Measurements from ENCODE around the gene SGPL1. TPM values are rescaled to one million over a fixed set of nuclear protein-coding genes. Genes with fewer than 3 reads are reported as not detected.

The SGPL1 gene
- total and polyA plus RNA-seq, 2 of the 8 experiments (the other 6 are each of a cell fraction or from before 2014, with no cell fraction given): 20.5 to 51.6 TPM

DNA sequence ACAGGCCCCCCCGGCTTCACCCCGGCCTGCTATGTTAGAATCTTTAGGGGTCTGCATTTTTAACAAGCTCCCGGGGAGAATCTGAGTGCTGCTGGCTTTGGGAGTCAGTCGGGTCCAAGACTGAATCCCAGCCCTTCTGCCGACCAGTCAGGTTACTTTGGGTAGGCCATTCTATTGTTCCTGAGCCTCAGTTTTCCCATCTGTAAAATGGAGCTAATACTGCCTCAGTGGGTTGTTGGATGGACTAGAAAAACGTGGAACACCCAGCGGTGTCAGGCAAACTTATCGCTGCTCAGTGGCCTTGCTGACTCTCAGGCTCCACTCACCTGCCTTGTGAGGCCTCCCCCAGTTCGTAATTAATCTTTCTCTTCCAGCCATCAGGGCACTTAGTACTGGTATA lies 42.3 kb upstream of the SGPL1 start:
- Histone ChIP-seq H4K91ac (replicated peaks; ENCODE audit: insufficient read length, low read length) (no peak overlapping the region), H4K20me1 (replicated peaks in 1 of 2; ENCODE audit: control insufficient read depth in 1 of 2, insufficient read depth in 2 of 2, low read length in 2 of 2) (no peaks in the 10 kb centered on the region), H4K8ac (ENCODE audit: extremely low read depth, insufficient read depth, low read length) (no peak overlapping the region), H3K14ac (ENCODE audit: insufficient read length) (no peak overlapping the region), H3K18ac (ENCODE audit: extremely low read depth, low read length) (no peak overlapping the region), H3K27me3 (replicated peaks in 1 of 4; ENCODE audit: control insufficient read depth in 3 of 4, extremely low read depth in 1 of 4, insufficient read depth in 3 of 4, low read length in 3 of 4) (no peaks in the 10 kb centered on the region), H3K4me3 (ENCODE audit: extremely low read depth in 1 of 4, insufficient read depth in 2 of 4, low read depth in 3 of 4, low read length in 4 of 4) (no peak overlapping the region), H4K5ac (ENCODE audit: insufficient read length, low read depth, low read length) (no peak overlapping the region), H2AFZ (ENCODE audit: low read length) (no peak overlapping the region), H3K23ac (ENCODE audit: insufficient read length) (no peak overlapping the region), H3K9me3 (ENCODE audit: insufficient read depth in 2 of 2, low read depth in 1 of 2, low read length in 1 of 2) (no peaks in the 10 kb centered on the region), H3K4me1 (replicated peaks in 1 of 4; ENCODE audit: control insufficient read depth in 3 of 4, insufficient read depth in 4 of 4, low read length in 3 of 4) (peaks cover 0 to 1% (median 0%) of the 10 kb centered on the region in 4 experiments; a peak in 2 of 7 replicates), H3K36me3 (ENCODE audit: control insufficient read depth in 2 of 4, insufficient read depth in 4 of 4, low read length in 3 of 4) (no peaks in the 10 kb centered on the region), H2BK120ac (replicated peaks; ENCODE audit: low read depth, low read length) (no peak overlapping the region), H3K27ac (ENCODE audit: low read depth, low read length) (no peak overlapping the region), H3K4ac (replicated peaks; ENCODE audit: insufficient read length, low read depth, low read length) (no peak overlapping the region), H3K4me2 (ENCODE audit: insufficient read depth in 1 of 2, low read depth in 2 of 2, low read length in 2 of 2) (no peak overlapping the region), H2BK20ac (ENCODE audit: low read length) (no peak overlapping the region), H2AK5ac (ENCODE audit: low read depth, low read length) (no peak overlapping the region), H3K23me2 (ENCODE audit: low read depth, low read length) (no peaks in the 10 kb centered on the region), H2BK12ac (ENCODE audit: low read depth, low read length) (no peak overlapping the region), H2BK5ac (ENCODE audit: low read depth, low read length) (no peak overlapping the region), H3K9ac (replicated peaks in 1 of 4; ENCODE audit: extremely low read depth in 1 of 4, low read depth in 3 of 4, low read length in 3 of 4) (no peak overlapping the region), H2BK15ac (ENCODE audit: low read length) (no peak overlapping the region), H3K79me1 (ENCODE audit: low read depth, low read length) (no peaks in the 10 kb centered on the region), H3K79me2 (ENCODE audit: control insufficient read depth in 1 of 2, insufficient read depth in 2 of 2, low read length in 2 of 2) (no peaks in the 10 kb centered on the region), H3K56ac (replicated peaks; ENCODE audit: insufficient read length, low read depth, low read length) (no peak overlapping the region)
- no peak for DNase-seq (ENCODE audit: low read depth in 1 of 2, low spot score in 2 of 2)
- POLR2A ChIA-PET (ENCODE audit: partially characterized antibody): interaction anchor here (0.5 kb wide), 1 partner anchor 335 kb away, joined by 3 read pairs; no protein-coding TSS in a partner anchor
- FAIRE-seq: no peak
- WGBS, 2 experiments (ENCODE audit: extremely low coverage in 1 of 2, insufficient coverage in 1 of 2, insufficient read length in 1 of 2, insufficient replicate concordance in 2 of 2, low coverage in 1 of 2, low lambda C conversion rate in 2 of 2, missing lambda C conversion rate in 1 of 2): 75% methylated on average over 9 of the region's 9 CpGs; no CpG with 5 or more reads in 1 of the 2 experiments
- no peak for TF ChIP-seq SIRT6 (IDR thresholded peaks at IDR 0.05; ENCODE audit: low read length)
- TF ChIP-seq KDM1A (IDR thresholded peaks at IDR 0.05; ENCODE audit: borderline replicate concordance, low read length): peak; percentile 33; the same call in 1 of the 2 replicates
- CTCF ChIA-PET (ENCODE audit: partially characterized antibody): interaction anchor here (0.7 to 4.4 kb wide), 5 partner anchors 12 to 154 kb away, joined by 3 to 15 read pairs (median 3); no protein-coding TSS in a partner anchor
